HG02943 (cell line): Measurements from ENCODE around the gene IZUMO1.

Source experiments
- ATAC-seq: cut with Tn5 transposase; IDR thresholded peaks from one replicate; pipeline ENCODE4 v1.9.1; 2021; ENCODE audit warnings: mild to moderate bottlenecking, low read depth, moderate library complexity; ENCODE audit not compliant: unreplicated experiment

Gene IZUMO1

DNA sequence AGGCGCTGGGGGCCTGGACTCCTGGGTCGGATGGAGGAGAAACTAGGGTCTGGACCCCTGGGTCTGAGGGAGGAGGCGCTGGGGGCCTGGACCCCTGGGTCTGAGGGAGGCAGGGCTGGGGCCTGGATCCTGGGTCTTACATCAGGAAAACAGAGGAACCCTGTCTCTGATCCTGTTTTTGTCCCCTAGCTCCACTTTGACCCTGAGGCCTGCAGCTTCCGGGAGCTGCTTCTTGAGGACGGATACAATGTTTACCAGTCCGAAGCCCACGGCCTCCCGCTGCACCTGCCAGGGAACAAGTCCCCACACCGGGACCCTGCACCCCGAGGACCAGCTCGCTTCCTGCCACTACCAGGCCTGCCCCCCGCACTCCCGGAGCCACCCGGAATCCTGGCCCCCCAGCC lies 11.0 kb upstream of the IZUMO1 start:
- ATAC-seq: no peak

GRCh38 chr19:48757089-48757675 lies 10.5 kb upstream of the IZUMO1 start:
- ATAC-seq: no peak

GRCh38 chr19:48756686-48757085 lies 10.0 kb upstream of the IZUMO1 start:
- ATAC-seq: no peak

GRCh38 chr19:48756212-48756611 lies 9.5 kb upstream of the IZUMO1 start:
- ATAC-seq: no peak

- no peak for ATAC-seq
Measured at GRCh38 chr19:48755787-48756186, 9.1 kb upstream of the IZUMO1 start.

- ATAC-seq: no peak
Measured at GRCh38 chr19:48755084-48755641, 8.5 kb upstream of the IZUMO1 start, which contains the start of gene FGF21. FGF21 (plus strand) TSS chr19:48755524; CDS start chr19:48756237, 713 bp downstream.

DNA sequence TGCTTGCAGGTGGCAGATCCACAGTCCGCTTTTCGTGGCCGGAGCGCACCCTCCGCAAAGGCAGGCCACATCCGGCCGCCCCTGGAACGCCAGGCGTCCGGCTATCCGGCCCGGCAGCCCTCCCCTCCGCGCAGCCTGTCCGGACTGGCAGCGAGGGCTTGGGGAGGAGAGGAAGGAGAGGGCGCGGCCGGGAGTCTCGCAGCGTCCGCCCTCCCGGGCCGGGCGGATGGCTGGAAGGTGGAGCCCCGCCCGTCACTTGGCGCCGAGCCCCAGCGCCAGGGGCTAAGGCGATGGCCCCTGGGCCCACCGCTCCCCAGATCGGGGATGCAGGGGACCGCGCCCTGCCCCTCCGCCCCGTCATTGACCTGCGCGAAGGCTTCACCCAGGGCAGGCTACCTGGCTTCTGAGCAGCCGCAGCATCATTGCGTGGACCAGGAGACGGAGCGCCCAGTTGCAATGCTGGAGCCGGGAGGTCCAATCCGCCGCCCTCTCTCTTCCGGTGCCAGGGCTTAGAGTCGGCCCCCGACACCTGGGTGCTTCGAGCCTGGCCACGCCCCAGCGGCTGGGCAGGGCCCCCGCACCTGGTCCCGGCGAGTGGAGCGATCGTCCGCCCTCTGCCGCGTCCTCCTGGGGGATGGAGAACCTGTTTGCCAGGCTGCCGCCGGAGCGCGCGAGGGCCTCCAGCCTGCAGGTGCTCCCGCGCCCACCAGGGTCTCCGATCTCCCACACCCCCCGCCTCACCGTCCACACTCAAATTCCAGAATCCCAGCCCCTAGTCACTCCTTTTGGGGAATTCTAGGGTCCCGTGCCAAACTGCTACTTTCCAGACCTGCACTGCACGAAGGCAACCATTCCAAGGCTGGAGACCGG lies 6.0 kb upstream of the IZUMO1 start, which contains the start of gene FUT1:
FUT1 (minus strand) TSS at position 146 of the 870 bp plus-strand sequence. CDS start 1,360 bp downstream, outside the sequence.
- no peak for ATAC-seq

- no peak for ATAC-seq
Measured at GRCh38 chr19:48751845-48752495, 5.3 kb upstream of the IZUMO1 start.

GRCh38 chr19:48750771-48751504 lies 4.2 kb upstream of the IZUMO1 start:
- no peak for ATAC-seq

DNA sequence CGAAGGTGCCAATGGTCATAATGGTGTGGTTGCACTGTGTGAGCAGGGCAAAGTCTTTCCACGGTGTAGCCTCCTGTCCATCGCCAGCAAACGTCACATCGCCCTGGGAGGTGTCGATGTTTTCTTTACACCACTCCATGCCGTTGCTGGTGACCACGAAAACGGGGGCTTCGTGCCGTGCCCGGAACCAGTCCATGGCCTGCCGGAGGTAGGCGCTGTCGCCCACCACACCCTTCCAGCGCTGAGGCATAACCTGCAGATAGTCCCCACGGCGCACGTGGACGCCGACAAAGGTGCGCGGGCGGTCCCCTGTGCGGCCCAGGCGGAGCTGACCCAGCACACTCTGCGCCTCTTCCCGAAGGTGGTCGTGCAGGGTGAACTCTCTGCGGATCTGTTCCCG lies 3.6 kb upstream of the IZUMO1 start:
- no peak for ATAC-seq

- no peak for ATAC-seq
Measured at GRCh38 chr19:48749571-48750198, 3.0 kb upstream of the IZUMO1 start.

- ATAC-seq: no peak
Measured at GRCh38 chr19:48746110-48746509, 599 bp downstream of the IZUMO1 start.

DNA sequence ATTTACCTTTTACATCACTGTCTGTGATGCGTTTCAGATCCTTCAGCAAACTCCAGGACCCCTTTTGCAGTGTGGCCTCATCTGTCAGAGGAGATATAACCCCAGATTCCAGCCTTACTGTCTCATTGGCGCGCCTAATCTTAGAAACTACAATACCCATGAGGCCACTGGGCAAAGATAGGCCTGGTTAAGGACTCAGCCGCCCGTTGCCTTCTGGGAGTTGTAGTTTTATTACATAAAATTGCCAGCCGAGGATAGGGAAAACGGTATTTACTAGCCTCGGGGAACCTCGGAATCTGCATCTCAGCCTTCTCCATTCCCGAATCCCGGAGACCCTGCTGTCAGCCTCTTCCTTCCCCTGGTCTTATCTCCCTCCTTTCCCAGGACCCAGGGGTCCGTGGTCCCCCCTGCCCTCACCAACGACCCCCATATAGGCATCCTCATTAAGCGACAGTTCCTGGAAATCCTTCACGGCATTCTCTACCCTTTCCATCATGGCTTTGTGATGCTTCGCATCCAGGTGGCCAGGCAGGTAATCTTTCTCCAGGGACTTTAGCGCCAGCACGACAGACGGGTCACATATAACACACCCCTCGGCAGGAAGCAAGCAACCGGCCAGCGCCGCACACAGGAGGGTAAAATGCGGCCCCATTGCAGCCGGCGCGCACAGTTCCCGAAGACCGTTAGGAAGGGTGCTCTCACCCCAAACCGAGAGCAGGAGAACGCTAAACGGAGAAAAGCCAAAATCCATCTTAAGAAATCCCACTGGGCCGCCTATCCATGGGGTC lies 1.3 kb downstream of the IZUMO1 start:
- no peak for ATAC-seq

GRCh38 chr19:48742096-48742495 lies 4.6 kb downstream of the IZUMO1 start:
- ATAC-seq: no peak

DNA sequence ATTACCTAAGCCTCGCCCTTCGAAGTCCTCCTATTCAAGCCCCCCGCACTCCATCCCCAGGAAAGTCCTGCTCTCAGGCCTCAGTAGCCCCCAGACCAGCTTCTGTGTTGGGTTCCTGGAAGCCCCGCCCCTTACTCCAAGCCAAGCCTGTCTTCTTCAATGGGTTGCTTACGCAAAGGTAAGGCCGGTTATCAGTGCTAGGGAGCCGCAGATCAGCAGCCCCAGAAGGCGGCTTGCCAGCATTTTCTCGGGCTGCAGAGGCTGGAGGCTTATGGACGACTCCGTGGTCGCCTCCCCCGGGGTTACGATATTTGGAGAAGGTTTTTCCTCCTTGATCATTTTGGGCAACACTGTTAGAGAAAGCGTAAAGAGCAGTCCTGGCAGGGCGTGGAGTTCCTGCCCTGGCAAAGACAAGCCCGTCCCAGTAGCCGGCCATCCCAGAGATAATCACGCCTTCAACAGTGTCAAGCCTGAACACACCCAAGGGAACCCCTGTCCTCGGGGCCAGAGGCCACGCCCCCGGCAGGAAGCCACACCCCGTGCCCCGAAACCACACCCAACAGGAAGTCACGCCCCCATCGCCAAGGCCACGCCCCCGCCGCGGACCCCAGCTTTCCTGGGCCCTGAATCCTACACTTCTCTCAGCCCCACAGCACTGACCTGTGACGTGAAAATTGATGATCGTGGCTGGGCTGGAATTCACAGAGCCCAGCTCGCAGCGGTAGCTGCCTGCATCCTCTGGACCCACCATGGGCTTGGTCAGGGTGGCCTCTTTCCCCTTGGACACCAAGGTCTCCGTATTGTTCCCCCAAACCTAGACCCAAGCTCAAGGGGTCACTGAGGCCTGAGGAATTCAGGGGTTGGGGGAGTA lies 5.3 kb downstream of the IZUMO1 start:
- no peak for ATAC-seq

DNA sequence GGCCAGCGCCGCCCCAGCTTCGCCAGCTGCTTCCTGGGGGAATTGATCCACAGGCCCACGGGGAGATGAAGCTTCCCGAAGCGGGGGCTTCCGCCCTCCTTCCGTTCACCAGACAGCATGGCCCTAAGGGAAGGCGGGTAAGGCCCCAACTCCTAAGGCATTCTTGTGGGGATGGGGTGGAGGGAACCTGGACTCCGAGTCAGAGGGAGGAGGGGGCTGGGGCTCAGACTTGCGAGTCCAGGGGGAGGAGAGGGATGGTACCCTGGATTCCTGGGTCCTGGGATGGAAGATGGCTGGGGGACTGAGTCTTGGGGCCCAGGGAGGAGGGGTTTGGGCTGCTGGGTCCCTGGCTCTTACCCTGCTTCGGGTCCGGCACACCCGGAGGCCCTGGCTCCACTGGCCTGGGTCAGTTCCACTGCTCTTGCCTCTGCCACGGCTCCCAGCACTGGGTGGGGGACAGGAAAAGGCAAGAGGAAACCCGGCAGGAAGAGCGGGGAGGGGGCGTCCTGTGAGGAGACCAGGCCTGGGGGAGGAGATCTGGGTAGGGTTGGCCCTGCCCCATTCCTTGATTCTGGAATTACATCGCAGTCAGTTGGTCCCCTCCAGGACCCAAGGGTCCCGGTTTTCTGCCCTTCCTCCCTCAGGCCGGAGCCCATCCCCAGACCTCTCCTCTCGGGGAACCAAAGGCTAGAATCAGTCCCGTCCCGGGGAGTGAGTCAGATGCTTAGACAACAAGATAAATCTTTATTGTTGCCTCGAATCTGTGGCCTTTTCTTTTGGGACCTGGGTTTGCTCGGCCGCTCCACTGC lies 6.3 kb downstream of the IZUMO1 start, which contains the start of gene RASIP1:
RASIP1 (minus strand) TSS at position 447 of the 809 bp plus-strand sequence; CDS start at position 119, 328 bp downstream.
- ATAC-seq: no peak
